HG03460 (cell line): Measurements from ENCODE around the gene OR4P4.

Experiments used
- ATAC-seq: cut with Tn5 transposase; IDR thresholded peaks from one replicate; pipeline ENCODE4 v1.9.1; 2021; ENCODE audit not compliant: unreplicated experiment

Gene OR4P4

GRCh38 chr11:55634813-55635212 is at the start of gene OR4P4:
OR4P4 (plus strand) TSS chr11:55635113.
- no peak for ATAC-seq

GRCh38 chr11:55607545-55607944 is 27.4 kb upstream of the OR4P4 start, which contains the start of gene OR4C11:
OR4C11 (minus strand) TSS chr11:55607645; CDS start chr11:55604373, 3,272 bp downstream.
- no peak for ATAC-seq

GRCh38 chr11:55624531-55624930 is 10.4 kb upstream of the OR4P4 start:
- no peak for ATAC-seq

GRCh38 chr11:55648027-55648426 is 13.1 kb downstream of the OR4P4 start, which contains the start of gene OR4S2:
OR4S2 (plus strand) TSS chr11:55648327; CDS start chr11:55650904, 2,577 bp downstream.
- ATAC-seq: no peak

GRCh38 chr11:55652560-55652959 is 17.6 kb downstream of the OR4P4 start:
- no peak for ATAC-seq

GRCh38 chr11:55655096-55655495 is 20.2 kb downstream of the OR4P4 start:
- ATAC-seq: no peak

GRCh38 chr11:55658031-55658573 is 23.2 kb downstream of the OR4P4 start:
- ATAC-seq: peak; percentile 93

- ATAC-seq: peak; percentile 38
Measured at GRCh38 chr11:55658608-55659007, 23.7 kb downstream of the OR4P4 start.

GRCh38 chr11:55661901-55662300 is 27.0 kb downstream of the OR4P4 start, which contains the start of gene OR4C6:
OR4C6 (plus strand) TSS chr11:55662201; CDS start chr11:55665167, 2,966 bp downstream.
- ATAC-seq: no peak

GRCh38 chr11:55669376-55669775 is 34.5 kb downstream of the OR4P4 start:
- ATAC-seq: no peak

- ATAC-seq: no peak
Measured at GRCh38 chr11:55673860-55674259, 38.9 kb downstream of the OR4P4 start.
